CD4-positive, alpha-beta memory T cell (primary cell): Measurements from ENCODE around the gene STRA8. TPM values are rescaled to one million over a fixed set of nuclear protein-coding genes. Genes with fewer than 3 reads are reported as not detected.
"Not testable (repeated sequence)": the region's sequence is repeated elsewhere in the genome, so short reads cannot be mapped to it uniquely, and the experiment has no call there.

Experiments
- CTCF ChIA-PET: fragments of 350-600 bp; sonication (Branson Sonifier 250); formaldehyde crosslinking; loops from one replicate; lab custom pipeline; 2021; ENCODE audit warnings: inconsistent platforms; ENCODE audit not compliant: partially characterized antibody; lab: Charles Lee
- POLR2A ChIA-PET: fragments of 350-600 bp; sonication (Branson Sonifier 250); formaldehyde crosslinking; loops from one replicate; lab custom pipeline; 2021; ENCODE audit not compliant: partially characterized antibody; lab: Charles Lee
- DNase-seq, 5 donors: peaks; one replicate each; pipeline versions ENCODE4 v3.0.0 to v3.0.0-alpha.2; 2020 to 2022; ENCODE audit warnings: mixed read lengths in 1 of 5
- H3K27ac ChIP-seq: one replicate; pipeline ENCODE4 v1.7.0; 2013; ENCODE audit warnings: low read depth, low read length
- H3K27me3 ChIP-seq: 2 replicates; pipeline ENCODE4 v1.7.0; 2013; ENCODE audit warnings: mild to moderate bottlenecking, low read length, moderate library complexity; ENCODE audit not compliant: insufficient read depth
- H3K36me3 ChIP-seq: 2 replicates; pipeline ENCODE4 v1.7.0; 2013; ENCODE audit warnings: mild to moderate bottlenecking, low read length, moderate library complexity; ENCODE audit not compliant: insufficient read depth
- H3K4me1 ChIP-seq: 2 replicates; pipeline ENCODE4 v1.7.0; 2013; ENCODE audit warnings: mild to moderate bottlenecking, low read length, moderate library complexity; ENCODE audit not compliant: insufficient read depth
- H3K4me3 ChIP-seq, 2 donors: one replicate each; pipeline ENCODE4 v1.7.0; 2013; ENCODE audit warnings: low read length in 2 of 2, mild to moderate bottlenecking in 1 of 2
- H3K9me3 ChIP-seq, 2 donors: one replicate each; pipeline ENCODE4 v1.7.0; 2013; ENCODE audit warnings: low read length in 2 of 2, control low read depth in 1 of 2; ENCODE audit not compliant: control insufficient read depth in 1 of 2
- H3K27ac Mint-ChIP-seq, 7 donors: one replicate each; pipeline ENCODE4 v1.8.0; 2020 to 2021; ENCODE audit warnings: mixed read lengths in 7 of 7, mild to moderate bottlenecking in 6 of 7, inconsistent platforms in 3 of 7, moderate library complexity in 3 of 7
- H3K27me3 Mint-ChIP-seq, 2 donors: one replicate each; pipeline ENCODE4 v1.8.0; 2020 to 2021; ENCODE audit warnings: mixed read lengths in 2 of 2
- H3K36me3 Mint-ChIP-seq, 2 donors: one replicate each; pipeline ENCODE4 v1.8.0; 2020 to 2021; ENCODE audit warnings: mixed read lengths in 2 of 2, inconsistent platforms in 1 of 2, mild to moderate bottlenecking in 1 of 2
- H3K4me1 Mint-ChIP-seq, 4 donors: one replicate each; pipeline ENCODE4 v1.8.0; 2020 to 2021; ENCODE audit warnings: mixed read lengths in 4 of 4, mild to moderate bottlenecking in 1 of 4
- H3K4me3 Mint-ChIP-seq, 8 donors: one replicate each; pipeline ENCODE4 v1.8.0; 2020 to 2021; ENCODE audit warnings: mixed read lengths in 8 of 8, mild to moderate bottlenecking in 7 of 8, moderate library complexity in 6 of 8, inconsistent platforms in 3 of 8
- H3K9me3 Mint-ChIP-seq, 8 donors: one replicate each; pipeline ENCODE4 v1.8.0; 2020 to 2021; ENCODE audit warnings: mixed read lengths in 8 of 8, mild to moderate bottlenecking in 5 of 8, inconsistent platforms in 3 of 8, moderate library complexity in 1 of 8
- intact Hi-C: fragments of 100-400 bp; cut with micrococcal nuclease; formaldehyde crosslinking; loops from one replicate; pipeline ENCODE4 v1.15.1; 2023
- polyA plus RNA-seq, 2 donors: library from polyadenylated mRNA; unstranded; fragments of 300-500 nt; fragmentation: Illumina TruSeq; gene quantifications; one replicate each; pipeline ENCODE4 v1.2.3, GENCODE V29; 2021
- total RNA-seq, 2 experiments: library from RNA; stranded (reverse); gene quantifications; one replicate each; pipeline ENCODE4 v1.2.3, GENCODE V29; 2021

Gene STRA8
- total and polyA plus RNA-seq, 4 experiments from 2014 or later = not detected

- H3K27me3 ChIP-seq = no peaks in the 10 kb centered on the region
- Mint-ChIP-seq H3K27ac (no peak overlapping the region), H3K36me3 (no peaks in the 10 kb centered on the region), H3K27me3 (peaks cover 2 to 4% of the 10 kb centered on the region in 2 donors), H3K9me3 (peaks cover 0 to 3% (median 0%) of the 10 kb centered on the region in 8 donors), H3K4me1 (no peaks in the 10 kb centered on the region), H3K4me3 (no peak overlapping the region)
- H3K36me3 ChIP-seq = no peaks in the 10 kb centered on the region
- H3K9me3 ChIP-seq = no peaks in the 10 kb centered on the region
- no peak overlapping the region for H3K4me3 ChIP-seq
- POLR2A ChIA-PET = no interaction called here
- DNase-seq = no peak
- intact Hi-C loops = no loop called here
- H3K4me1 ChIP-seq = no peaks in the 10 kb centered on the region
- CTCF ChIA-PET = interaction anchor here (2.1 kb wide), 1 partner anchor 57 kb away, joined by 5 read pairs; no protein-coding TSS in a partner anchor
- no peak overlapping the region for H3K27ac ChIP-seq
These were observed 15.8 kb upstream of the STRA8 start for GRCh38 chr7:135217645-135218509.

- Mint-ChIP-seq H3K27ac (no peak overlapping the region), H3K36me3 (no peaks in the 10 kb centered on the region), H3K9me3 (peaks cover 0 to 5% (median 0%) of the 10 kb centered on the region in 8 donors), H3K4me3 (peak overlapping the region in 1 of 8 donors; percentile 32), H3K4me1 (peaks cover 6 to 13% (median 10%) of the 10 kb centered on the region in 4 donors), H3K27me3 (no peaks in the 10 kb centered on the region)
- Histone ChIP-seq H3K4me3 (no peak overlapping the region), H3K27me3 (no peaks in the 10 kb centered on the region), H3K4me1 (peaks cover 6% of the 10 kb centered on the region), H3K36me3 (no peaks in the 10 kb centered on the region), H3K27ac (no peak overlapping the region), H3K9me3 (no peaks in the 10 kb centered on the region)
- no peak for DNase-seq
- intact Hi-C loops = no loop called here
- ChIA-PET CTCF (interaction anchor here (1.0 kb wide), 1 partner anchor 56 kb away, joined by 3 read pairs; no protein-coding TSS in a partner anchor), POLR2A (no interaction called here)
These were observed 9.6 kb upstream of the STRA8 start for GRCh38 chr7:135224027-135224426.

- intact Hi-C loops = no loop called here
- CTCF ChIA-PET = interaction anchor here (0.5 kb wide), 1 partner anchor 279 kb away, joined by 4 read pairs; no protein-coding TSS in a partner anchor
- no peaks in the 10 kb centered on the region for H3K4me1 ChIP-seq
These were observed 2.0 kb upstream of the STRA8 start for GRCh38 chr7:135231686-135232085.

GRCh38 chr7:135232087-135232486 lies 1.6 kb upstream of the STRA8 start:
- H3K36me3 Mint-ChIP-seq = no peaks in the 10 kb centered on the region
- no peak overlapping the region for H3K27ac Mint-ChIP-seq
- no peak overlapping the region for H3K4me3 Mint-ChIP-seq
- H3K27me3 Mint-ChIP-seq = no peaks in the 10 kb centered on the region
- Histone ChIP-seq H3K36me3 (no peaks in the 10 kb centered on the region), H3K4me3 (no peak overlapping the region), H3K4me1 (no peaks in the 10 kb centered on the region), H3K27me3 (no peaks in the 10 kb centered on the region), H3K9me3 (no peaks in the 10 kb centered on the region), H3K27ac (no peak overlapping the region)
- no peak for DNase-seq
- POLR2A ChIA-PET = no interaction called here
- intact Hi-C loops = no loop called here
- H3K9me3 Mint-ChIP-seq = peaks cover 0 to 2% (median 0%) of the 10 kb centered on the region in 8 donors
- CTCF ChIA-PET = no interaction called here
- H3K4me1 Mint-ChIP-seq = peaks cover 0 to 3% (median 1%) of the 10 kb centered on the region in 4 donors

More at GRCh38 chr7:135231686-135232085, 2.0 kb upstream of the STRA8 start:
- no peaks in the 10 kb centered on the region for H3K36me3 Mint-ChIP-seq
- no peak overlapping the region for H3K4me3 Mint-ChIP-seq
- Histone ChIP-seq H3K36me3 (no peaks in the 10 kb centered on the region), H3K9me3 (no peaks in the 10 kb centered on the region), H3K27ac (no peak overlapping the region), H3K4me3 (no peak overlapping the region), H3K27me3 (no peaks in the 10 kb centered on the region)
- peaks cover 0 to under 1% (median under 1%) of the 10 kb centered on the region in 4 donors for H3K4me1 Mint-ChIP-seq
- POLR2A ChIA-PET = no interaction called here
- H3K27me3 Mint-ChIP-seq = no peaks in the 10 kb centered on the region
- peaks cover 0 to 2% (median 0%) of the 10 kb centered on the region in 8 donors for H3K9me3 Mint-ChIP-seq
- H3K27ac Mint-ChIP-seq = no peak overlapping the region
- DNase-seq = no peak

- no peak overlapping the region for H3K4me3 Mint-ChIP-seq
- Histone ChIP-seq H3K27me3 (no peaks in the 10 kb centered on the region), H3K36me3 (no peaks in the 10 kb centered on the region), H3K27ac (no peak overlapping the region), H3K4me1 (no peaks in the 10 kb centered on the region), H3K4me3 (no peak overlapping the region), H3K9me3 (no peaks in the 10 kb centered on the region)
- no peaks in the 10 kb centered on the region for H3K27me3 Mint-ChIP-seq
- ChIA-PET POLR2A (no interaction called here), CTCF (no interaction called here)
- DNase-seq = no peak
- peaks cover 0 to 3% (median 1%) of the 10 kb centered on the region in 4 donors for H3K4me1 Mint-ChIP-seq
- no peaks in the 10 kb centered on the region for H3K36me3 Mint-ChIP-seq
- H3K9me3 Mint-ChIP-seq = peaks cover 0 to 2% (median 0%) of the 10 kb centered on the region in 8 donors
- intact Hi-C loops = no loop called here
- no peak overlapping the region for H3K27ac Mint-ChIP-seq
These were observed 918 bp upstream of the STRA8 start for GRCh38 chr7:135232720-135233119.

- H3K4me3 Mint-ChIP-seq, H3K4me1 Mint-ChIP-seq, H3K4me1 ChIP-seq, intact Hi-C loops, H3K4me3 ChIP-seq, H3K9me3 ChIP-seq, DNase-seq, H3K27ac ChIP-seq, H3K27ac Mint-ChIP-seq, H3K9me3 Mint-ChIP-seq, H3K27me3 Mint-ChIP-seq, POLR2A ChIA-PET, H3K36me3 ChIP-seq, H3K36me3 Mint-ChIP-seq, H3K27me3 ChIP-seq: not testable (repeated sequence)
- CTCF ChIA-PET = interaction anchor here (1.8 to 1.9 kb wide), 2 partner anchors 13 to 40 kb away, joined by 3 to 6 read pairs; no protein-coding TSS in a partner anchor
These were observed 457 bp downstream of the STRA8 start for GRCh38 chr7:135234095-135234494.

GRCh38 chr7:135234727-135235126 lies 1.1 kb downstream of the STRA8 start:
- Histone ChIP-seq H3K27me3 (no peaks in the 10 kb centered on the region), H3K27ac (no peak overlapping the region), H3K9me3 (no peaks in the 10 kb centered on the region), H3K4me1 (no peaks in the 10 kb centered on the region), H3K36me3 (no peaks in the 10 kb centered on the region), H3K4me3 (no peak overlapping the region)
- H3K4me3 Mint-ChIP-seq = no peak overlapping the region
- peaks cover 2 to 3% of the 10 kb centered on the region in 2 donors for H3K27me3 Mint-ChIP-seq
- intact Hi-C loops = no loop called here
- no peaks in the 10 kb centered on the region for H3K9me3 Mint-ChIP-seq
- ChIA-PET POLR2A (no interaction called here), CTCF (interaction anchor here (1.8 to 1.9 kb wide), 2 partner anchors 14 to 41 kb away, joined by 3 to 6 read pairs; no protein-coding TSS in a partner anchor)
- DNase-seq = no peak
- no peaks in the 10 kb centered on the region for H3K36me3 Mint-ChIP-seq
- H3K4me1 Mint-ChIP-seq = peaks cover 0 to 3% (median 1%) of the 10 kb centered on the region in 4 donors
- H3K27ac Mint-ChIP-seq = no peak overlapping the region
